ENCODE measurements around the gene GNAS-AS1.

- TF ChIP-seq, protein P1, sequence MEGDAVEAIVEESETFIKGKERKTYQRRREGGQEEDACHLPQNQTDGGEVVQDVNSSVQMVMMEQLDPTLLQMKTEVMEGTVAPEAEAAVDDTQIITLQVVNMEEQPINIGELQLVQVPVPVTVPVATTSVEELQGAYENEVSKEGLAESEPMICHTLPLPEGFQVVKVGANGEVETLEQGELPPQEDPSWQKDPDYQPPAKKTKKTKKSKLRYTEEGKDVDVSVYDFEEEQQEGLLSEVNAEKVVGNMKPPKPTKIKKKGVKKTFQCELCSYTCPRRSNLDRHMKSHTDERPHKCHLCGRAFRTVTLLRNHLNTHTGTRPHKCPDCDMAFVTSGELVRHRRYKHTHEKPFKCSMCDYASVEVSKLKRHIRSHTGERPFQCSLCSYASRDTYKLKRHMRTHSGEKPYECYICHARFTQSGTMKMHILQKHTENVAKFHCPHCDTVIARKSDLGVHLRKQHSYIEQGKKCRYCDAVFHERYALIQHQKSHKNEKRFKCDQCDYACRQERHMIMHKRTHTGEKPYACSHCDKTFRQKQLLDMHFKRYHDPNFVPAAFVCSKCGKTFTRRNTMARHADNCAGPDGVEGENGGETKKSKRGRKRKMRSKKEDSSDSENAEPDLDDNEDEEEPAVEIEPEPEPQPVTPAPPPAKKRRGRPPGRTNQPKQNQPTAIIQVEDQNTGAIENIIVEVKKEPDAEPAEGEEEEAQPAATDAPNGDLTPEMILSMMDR (IDR thresholded peaks at IDR 0.05; ENCODE audit: poor library complexity) = no peak
- TF ChIP-seq EZH2 (IDR thresholded peaks at IDR 0.05; ENCODE audit: borderline replicate concordance) = no peak
These were observed 49.7 kb upstream of the GNAS-AS1 start for GRCh38 chr20:58900397-58900796.
